GM06990 (cell line): ENCODE measurements around the gene IPO7.

Source experiments
- DNase-seq: peaks from one replicate; pipeline ENCODE4 v3.0.0-alpha.2; 2011; ENCODE audit not compliant: insufficient read length; ENCODE audit errors: extremely low read depth
- H3K27me3 ChIP-seq: replicated peaks from 2 replicates; pipeline ENCODE4 v1.6.0; 2011; ENCODE audit warnings: low read length; ENCODE audit not compliant: control insufficient read depth, insufficient read depth
- H3K36me3 ChIP-seq: 2 replicates; pipeline ENCODE4 v1.5.1; 2011; ENCODE audit warnings: low read length; ENCODE audit not compliant: control insufficient read depth, insufficient read depth
- H3K4me3 ChIP-seq: replicated peaks from 2 replicates; pipeline ENCODE4 v1.5.1; 2011; ENCODE audit warnings: low read depth, mild to moderate bottlenecking, control low read depth, low read length
- TF ChIP-seq, protein P1 (sequence below): IDR thresholded peaks from 2 replicates; pipeline ENCODE4 v1.5.1; 2011; ENCODE audit warnings: low read length, control low read depth, mild to moderate bottlenecking, inconsistent platforms; ENCODE audit not compliant: insufficient read depth, poor library complexity, severe bottlenecking

Gene IPO7

DNA sequence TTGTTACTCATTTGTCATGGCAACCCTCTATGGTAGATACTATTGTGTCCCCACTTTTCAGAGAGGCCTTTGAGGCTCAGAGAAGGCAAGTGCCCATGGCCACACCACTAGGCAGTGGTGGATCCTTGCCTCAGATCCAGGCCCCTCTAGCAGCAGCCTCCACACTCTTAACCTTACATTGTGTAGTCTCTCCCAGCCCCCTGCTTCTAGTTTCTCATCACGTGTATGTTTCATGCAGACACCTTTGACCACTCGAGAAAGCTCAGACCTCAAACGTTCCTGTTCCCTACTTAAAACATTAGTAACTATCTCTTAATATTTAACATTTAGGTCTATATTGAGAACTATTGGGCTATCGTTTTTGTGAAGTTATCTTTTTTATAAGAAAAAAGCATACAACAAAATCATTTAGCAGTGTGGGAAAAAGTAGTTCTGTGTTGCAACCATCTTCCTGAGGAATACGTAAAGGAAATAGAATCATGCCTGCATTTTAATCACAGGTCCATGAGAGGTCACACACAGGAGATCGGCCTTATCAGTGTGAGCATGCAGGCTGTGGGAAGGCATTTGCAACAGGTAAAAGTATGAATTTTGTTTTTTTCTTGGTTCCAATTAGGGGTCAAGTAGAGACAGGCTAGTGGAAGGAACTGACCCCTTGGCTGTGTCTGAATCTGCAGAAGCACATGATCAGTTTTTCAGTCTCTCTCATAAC lies 111.5 kb downstream of the IPO7 start:
- no peaks in the 10 kb centered on the region for H3K27me3 ChIP-seq
- no peak for DNase-seq
- TF ChIP-seq, protein P1, sequence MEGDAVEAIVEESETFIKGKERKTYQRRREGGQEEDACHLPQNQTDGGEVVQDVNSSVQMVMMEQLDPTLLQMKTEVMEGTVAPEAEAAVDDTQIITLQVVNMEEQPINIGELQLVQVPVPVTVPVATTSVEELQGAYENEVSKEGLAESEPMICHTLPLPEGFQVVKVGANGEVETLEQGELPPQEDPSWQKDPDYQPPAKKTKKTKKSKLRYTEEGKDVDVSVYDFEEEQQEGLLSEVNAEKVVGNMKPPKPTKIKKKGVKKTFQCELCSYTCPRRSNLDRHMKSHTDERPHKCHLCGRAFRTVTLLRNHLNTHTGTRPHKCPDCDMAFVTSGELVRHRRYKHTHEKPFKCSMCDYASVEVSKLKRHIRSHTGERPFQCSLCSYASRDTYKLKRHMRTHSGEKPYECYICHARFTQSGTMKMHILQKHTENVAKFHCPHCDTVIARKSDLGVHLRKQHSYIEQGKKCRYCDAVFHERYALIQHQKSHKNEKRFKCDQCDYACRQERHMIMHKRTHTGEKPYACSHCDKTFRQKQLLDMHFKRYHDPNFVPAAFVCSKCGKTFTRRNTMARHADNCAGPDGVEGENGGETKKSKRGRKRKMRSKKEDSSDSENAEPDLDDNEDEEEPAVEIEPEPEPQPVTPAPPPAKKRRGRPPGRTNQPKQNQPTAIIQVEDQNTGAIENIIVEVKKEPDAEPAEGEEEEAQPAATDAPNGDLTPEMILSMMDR: no peak
- peaks cover 12% of the 10 kb centered on the region for H3K36me3 ChIP-seq
- no peak overlapping the region for H3K4me3 ChIP-seq
